ENCODE measurements around the gene ABHD16A. TPM values are rescaled to one million over a fixed set of nuclear protein-coding genes. Genes with fewer than 3 reads are reported as not detected.

ABHD16A gene
- total and polyA plus RNA-seq, 10 of the 15 experiments (the other 5 are each of a cell fraction or from before 2014, with no cell fraction given) = 7.5 to 43.0 (median 32.9) TPM

DNA sequence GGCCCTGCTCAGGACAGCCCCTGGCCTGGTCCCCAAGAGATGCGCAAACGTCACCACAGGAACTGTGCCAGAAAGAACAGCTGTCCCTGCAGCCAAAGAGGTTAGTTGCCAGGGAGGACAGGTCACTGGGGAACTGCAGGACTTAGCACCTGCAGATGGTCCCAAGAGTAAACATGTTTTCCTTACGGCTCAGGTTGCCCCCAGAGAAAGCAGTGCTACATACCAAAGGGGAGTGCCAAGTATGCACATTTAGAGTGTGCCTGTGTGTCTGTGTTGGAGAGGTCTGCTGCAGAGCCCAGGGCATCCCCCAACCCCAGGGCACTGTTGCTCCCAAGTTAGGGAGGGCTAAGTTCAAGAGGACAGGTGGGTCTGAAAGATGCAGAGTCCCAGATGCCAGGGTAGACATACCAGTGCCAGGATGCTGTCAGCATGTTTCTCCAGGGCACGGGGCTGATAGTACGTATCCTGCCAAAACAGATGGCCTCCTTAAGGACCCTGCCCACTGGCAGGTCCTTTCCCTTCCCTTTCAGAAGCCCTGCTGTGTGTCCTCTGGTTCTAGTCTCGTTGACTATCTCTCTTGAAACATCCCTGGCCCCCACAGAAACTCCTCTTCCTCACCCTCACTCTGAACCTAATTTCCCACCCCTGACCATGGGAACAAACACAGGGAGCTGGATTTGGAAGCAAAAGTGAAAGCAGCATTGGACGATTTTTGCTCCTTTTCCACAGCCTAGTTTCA is 1.3 kb downstream of the ABHD16A start:
- ChIA-PET SMC1A (ENCODE audit: uncharacterized antibody, unreplicated experiment) (interaction anchor here (0.7 to 3.1 kb wide), 5 partner anchors 11 to 428 kb away, joined by 3 to 18 read pairs (median 3); partner anchors contain the start of genes CLIC1 and DDX39B), RAD21 (ENCODE audit: unreplicated experiment) (interaction anchor here (1.4 kb wide), 1 partner anchor 29 kb away, joined by 4 read pairs; no protein-coding TSS in a partner anchor), CTCF (interaction anchor here (0.6 to 1.3 kb wide), 4 partner anchors 32 to 103 kb away, joined by 3 to 4 read pairs (median 4); no protein-coding TSS in a partner anchor), POLR2A (interaction anchor here (1.4 to 3.2 kb wide), 6 partner anchors 36 to 196 kb away, joined by 3 to 23 read pairs (median 8); partner anchors contain the start of genes CLIC1, DDX39B, EHMT2 and GPANK1)
- peak overlapping the region; percentile 81 for H3K4me2 ChIP-seq (ENCODE audit: control insufficient read depth, insufficient read depth)
- peaks cover 0 to 5% of the 10 kb centered on the region in 2 experiments; a peak in 2 of 4 replicates for H3K36me3 ChIP-seq (ENCODE audit: control insufficient read depth in 2 of 2, insufficient read depth in 2 of 2, low read length in 1 of 2)
- no TSS peak for BruUV-seq (replicated peaks)
- no peak for FAIRE-seq
- H4K20me1 ChIP-seq (ENCODE audit: control insufficient read depth, insufficient read depth) = no peaks in the 10 kb centered on the region
- peak overlapping the region; percentile 96 for H3K4me3 ChIP-seq
- peak overlapping the region; percentile 57; the same call in 1 of the 2 replicates for H2AFZ ChIP-seq (ENCODE audit: control insufficient read depth, low read depth, low read length)
- no peak for ATAC-seq
- peak overlapping the region; percentile 91 for H3K27ac ChIP-seq (ENCODE audit: control insufficient read depth, insufficient read depth)
- H3K9me3 ChIP-seq (replicated peaks; ENCODE audit: control insufficient read depth, insufficient read depth, low read length) = no peaks in the 10 kb centered on the region
- no peak for TF ChIP-seq ZNF207 (IDR thresholded peaks at IDR 0.05; ENCODE audit: borderline replicate concordance)
- no peak for TF ChIP-seq MYC (IDR thresholded peaks at IDR 0.05; ENCODE audit: insufficient read depth, insufficient read length, insufficient replicate concordance, low read length, severe bottlenecking)
- TF ChIP-seq, protein P1, sequence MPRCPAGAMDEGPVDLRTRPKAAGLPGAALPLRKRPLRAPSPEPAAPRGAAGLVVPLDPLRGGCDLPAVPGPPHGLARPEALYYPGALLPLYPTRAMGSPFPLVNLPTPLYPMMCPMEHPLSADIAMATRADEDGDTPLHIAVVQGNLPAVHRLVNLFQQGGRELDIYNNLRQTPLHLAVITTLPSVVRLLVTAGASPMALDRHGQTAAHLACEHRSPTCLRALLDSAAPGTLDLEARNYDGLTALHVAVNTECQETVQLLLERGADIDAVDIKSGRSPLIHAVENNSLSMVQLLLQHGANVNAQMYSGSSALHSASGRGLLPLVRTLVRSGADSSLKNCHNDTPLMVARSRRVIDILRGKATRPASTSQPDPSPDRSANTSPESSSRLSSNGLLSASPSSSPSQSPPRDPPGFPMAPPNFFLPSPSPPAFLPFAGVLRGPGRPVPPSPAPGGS (IDR thresholded peaks at IDR 0.05; ENCODE audit: borderline replicate concordance, insufficient read depth, low read depth, low read length, poor library complexity, severe bottlenecking) = no peak
- TF ChIP-seq GATAD2B (conservative IDR thresholded peaks at IDR 0.05; ENCODE audit: low read depth) = no peak
- H3K79me2 ChIP-seq (ENCODE audit: control insufficient read depth, insufficient read depth, low read length) = peaks cover 17% of the 10 kb centered on the region
- DNase-seq (ENCODE audit: low read depth, low spot score) = no peak
- H3K27me3 ChIP-seq (replicated peaks in 1 of 2; ENCODE audit: control insufficient read depth in 2 of 2, insufficient read depth in 2 of 2, low read length in 1 of 2) = no peaks in the 10 kb centered on the region
- intact Hi-C loops (cut with micrococcal nuclease; ENCODE audit: unreplicated experiment) (loop anchor here (2.0 kb wide), 1 partner anchor 37 kb away; no protein-coding TSS in a partner anchor), in situ Hi-C loops (cut with MboI) (no loop called here)
- H3K4me1 ChIP-seq (ENCODE audit: control insufficient read depth, insufficient read depth, low read length) = peaks cover 9% of the 10 kb centered on the region; the same call in 1 of the 2 replicates
- peak overlapping the region; percentile 69 for H3K9ac ChIP-seq (ENCODE audit: control insufficient read depth, insufficient read depth, low read length)
- WGBS (ENCODE audit: insufficient coverage, insufficient replicate concordance, low lambda C conversion rate, missing lambda C conversion rate) = 21% methylated on average over 7 of the region's 7 CpGs
